LNCaP clone FGC (cell line): ENCODE data around the gene WSCD1.

Source experiments
- DNase-seq: peaks from one replicate; pipeline ENCODE4 v3.0.0-alpha.2; 2011; ENCODE audit warnings: low read depth
- H3K4me3 ChIP-seq: 2 replicates; pipeline ENCODE4 v1.5.1; 2011; ENCODE audit warnings: mild to moderate bottlenecking, low read depth, low read length, control low read depth
- TF ChIP-seq, protein P1 (sequence below): IDR thresholded peaks from 2 replicates; pipeline ENCODE4 v1.5.1; 2012; ENCODE audit warnings: mild to moderate bottlenecking; ENCODE audit not compliant: control insufficient read depth, insufficient read depth; ENCODE audit errors: extremely low read depth

Gene WSCD1

DNA sequence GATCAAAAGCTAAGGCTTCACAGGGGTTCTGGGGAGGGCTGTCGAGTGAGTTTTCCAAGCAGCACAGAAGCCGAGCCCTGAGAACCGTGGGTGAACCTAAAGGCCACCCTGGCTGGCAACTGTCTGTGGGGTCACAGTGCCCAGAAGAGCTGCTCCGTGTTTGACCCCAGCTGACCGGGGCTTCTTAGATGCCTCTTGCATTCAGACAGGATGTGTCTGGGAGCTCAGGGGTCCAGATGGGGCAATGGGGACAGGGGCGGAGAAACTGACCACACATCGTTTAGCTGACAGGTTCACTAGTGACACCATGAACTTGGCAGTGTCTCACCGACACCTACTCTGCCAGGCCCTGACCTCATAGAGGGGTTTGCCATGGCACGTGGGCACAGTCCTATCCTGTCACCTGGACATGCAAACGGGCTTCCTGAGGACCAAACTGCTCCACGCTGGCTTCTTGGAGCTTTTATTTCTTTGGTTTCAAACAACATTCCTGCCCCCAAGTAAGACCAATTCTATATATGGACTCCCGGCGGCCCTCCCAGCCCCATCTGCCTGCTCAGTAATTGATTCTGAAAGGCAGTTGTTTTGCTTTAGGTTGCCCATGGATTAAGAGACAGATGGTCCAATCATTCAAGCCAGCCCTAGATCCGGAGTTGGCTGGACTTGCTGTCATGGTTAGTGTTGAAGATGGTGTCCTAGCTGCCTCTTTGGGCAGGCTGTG, 22.2 kb downstream of the WSCD1 start:
- TF ChIP-seq, protein P1, sequence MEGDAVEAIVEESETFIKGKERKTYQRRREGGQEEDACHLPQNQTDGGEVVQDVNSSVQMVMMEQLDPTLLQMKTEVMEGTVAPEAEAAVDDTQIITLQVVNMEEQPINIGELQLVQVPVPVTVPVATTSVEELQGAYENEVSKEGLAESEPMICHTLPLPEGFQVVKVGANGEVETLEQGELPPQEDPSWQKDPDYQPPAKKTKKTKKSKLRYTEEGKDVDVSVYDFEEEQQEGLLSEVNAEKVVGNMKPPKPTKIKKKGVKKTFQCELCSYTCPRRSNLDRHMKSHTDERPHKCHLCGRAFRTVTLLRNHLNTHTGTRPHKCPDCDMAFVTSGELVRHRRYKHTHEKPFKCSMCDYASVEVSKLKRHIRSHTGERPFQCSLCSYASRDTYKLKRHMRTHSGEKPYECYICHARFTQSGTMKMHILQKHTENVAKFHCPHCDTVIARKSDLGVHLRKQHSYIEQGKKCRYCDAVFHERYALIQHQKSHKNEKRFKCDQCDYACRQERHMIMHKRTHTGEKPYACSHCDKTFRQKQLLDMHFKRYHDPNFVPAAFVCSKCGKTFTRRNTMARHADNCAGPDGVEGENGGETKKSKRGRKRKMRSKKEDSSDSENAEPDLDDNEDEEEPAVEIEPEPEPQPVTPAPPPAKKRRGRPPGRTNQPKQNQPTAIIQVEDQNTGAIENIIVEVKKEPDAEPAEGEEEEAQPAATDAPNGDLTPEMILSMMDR = no peak
- no peak overlapping the region for H3K4me3 ChIP-seq
- no peak for DNase-seq

DNA sequence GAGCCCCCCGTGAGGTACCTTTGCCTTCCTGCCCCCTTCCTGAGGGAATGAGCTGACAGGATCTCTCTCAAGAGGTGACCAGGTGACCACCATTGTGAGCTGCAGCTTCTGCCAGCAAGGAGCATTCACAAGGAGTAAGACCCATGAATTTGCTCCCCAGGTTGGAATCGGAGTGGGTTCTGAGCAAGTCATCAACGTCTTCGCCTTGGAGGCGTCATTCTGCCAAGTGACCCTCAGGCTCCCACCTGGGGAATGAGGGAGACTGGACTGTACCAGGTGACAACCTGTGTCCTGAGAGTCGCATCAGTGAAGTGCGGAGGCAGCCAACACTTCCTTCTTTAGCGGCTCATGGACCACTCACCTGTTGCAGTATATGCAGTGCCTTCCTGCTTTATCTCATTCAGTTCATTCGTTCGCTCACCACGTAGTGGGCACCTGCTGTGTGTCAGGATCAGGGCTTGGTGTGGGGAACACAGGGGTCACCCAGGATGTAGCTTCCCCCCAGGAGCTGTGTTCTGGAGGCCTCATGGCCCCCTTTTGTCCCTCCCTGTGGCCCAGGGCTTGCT, 22.8 kb downstream of the WSCD1 start:
- H3K4me3 ChIP-seq = no peak overlapping the region
- TF ChIP-seq, protein P1 = no peak
- DNase-seq = no peak

DNA sequence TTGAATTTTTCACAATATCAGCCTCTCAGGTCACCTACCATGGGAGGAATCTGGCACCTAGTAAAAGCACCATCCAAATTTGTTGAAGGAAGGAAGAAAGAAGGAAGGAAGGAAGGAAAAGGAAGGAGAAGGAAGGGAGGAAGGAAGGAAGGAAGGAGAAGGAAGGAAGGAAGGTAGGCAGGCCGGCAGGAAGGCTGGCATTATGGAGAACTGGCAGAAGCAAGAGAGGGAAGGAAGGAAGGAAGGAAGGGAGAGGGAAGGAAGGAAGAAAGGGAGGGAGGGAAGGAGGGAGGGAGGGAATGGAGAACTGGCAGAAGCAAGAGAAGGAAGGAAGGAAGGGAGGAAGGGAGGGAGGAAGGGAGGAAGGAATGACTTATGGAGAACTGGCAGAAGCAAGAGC, 24.3 kb downstream of the WSCD1 start:
- no peak overlapping the region for H3K4me3 ChIP-seq
- TF ChIP-seq, protein P1 = no peak
- no peak for DNase-seq

DNA sequence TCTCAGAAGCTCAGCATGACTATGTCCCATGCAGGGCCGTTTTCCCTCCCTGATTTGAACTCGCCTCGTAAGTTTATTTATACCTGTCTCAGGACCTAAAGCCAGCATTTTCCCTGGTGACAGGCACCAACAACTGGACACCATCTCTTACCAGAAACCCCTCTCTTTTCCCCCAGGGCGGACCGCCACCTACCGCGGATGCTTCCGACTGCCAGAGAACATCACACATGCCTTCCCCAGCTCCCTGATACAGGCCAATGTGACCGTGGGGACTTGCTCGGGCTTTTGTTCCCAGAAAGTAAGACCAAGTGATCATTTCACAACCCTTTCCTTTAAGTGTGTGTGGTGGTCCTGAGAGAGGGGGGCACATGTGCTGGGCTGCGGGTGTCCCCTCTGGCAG, 24.7 kb downstream of the WSCD1 start:
- TF ChIP-seq, protein P1 = no peak
- no peak overlapping the region for H3K4me3 ChIP-seq
- DNase-seq = no peak

DNA sequence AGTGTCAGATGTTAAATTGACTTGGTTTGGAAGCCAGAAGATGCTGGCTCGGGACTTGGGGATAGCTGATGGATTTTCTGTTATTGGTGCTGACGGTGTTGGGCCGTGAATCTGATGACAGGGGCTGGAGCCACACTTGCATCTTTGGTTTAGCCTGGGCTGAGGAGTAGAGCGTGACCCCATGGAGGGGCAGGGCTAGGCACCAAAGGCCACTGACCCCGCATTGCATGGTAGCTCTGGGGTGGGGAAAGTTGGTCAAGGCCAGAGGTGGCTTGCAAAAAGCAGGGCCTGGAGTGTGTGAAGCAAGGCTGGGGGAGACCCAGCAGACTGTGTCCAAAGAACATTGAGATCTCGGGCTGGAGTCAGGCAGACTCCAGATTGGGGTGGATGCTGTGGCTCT, 25.3 kb downstream of the WSCD1 start:
- H3K4me3 ChIP-seq = no peak overlapping the region
- TF ChIP-seq, protein P1 = no peak
- DNase-seq = no peak

DNA sequence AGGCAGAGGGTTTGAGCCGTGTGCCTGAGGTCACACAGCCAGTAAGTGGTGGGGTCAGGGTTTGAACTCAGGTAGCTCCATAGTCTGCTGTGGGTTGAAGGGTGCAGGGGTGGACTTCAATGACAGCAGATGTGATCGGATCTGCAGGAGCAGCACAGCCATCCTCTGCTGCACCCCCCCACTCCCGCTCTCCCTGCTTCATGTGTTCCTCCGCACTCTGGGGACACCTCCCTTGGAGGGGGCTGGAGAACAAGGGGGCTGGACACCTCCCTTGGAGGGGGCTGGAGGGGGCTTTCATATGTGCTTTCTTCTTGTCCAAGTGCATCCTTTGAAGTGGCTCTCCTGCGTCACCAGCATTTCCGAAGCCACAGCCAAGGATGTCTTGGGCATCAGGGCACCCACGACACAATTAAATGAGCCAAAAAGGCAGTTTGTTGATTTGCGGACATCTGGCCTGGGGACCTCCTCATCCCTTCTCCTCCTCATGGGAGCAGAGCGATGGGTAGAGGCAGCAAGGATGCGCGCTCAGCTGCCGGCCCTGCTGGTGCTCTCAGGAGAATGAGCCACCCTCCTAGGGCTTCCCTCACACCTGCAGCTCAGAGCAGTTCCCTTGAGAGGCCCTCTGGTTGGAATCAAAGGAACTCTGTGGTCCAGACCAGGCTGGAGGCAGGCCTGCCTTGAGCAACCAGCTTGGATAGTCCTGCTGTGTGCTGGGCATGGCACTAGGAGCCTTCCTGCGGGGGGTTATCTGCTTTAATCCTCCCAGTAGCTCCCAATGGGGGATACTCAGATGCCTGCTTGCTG, 26.2 kb downstream of the WSCD1 start:
- TF ChIP-seq, protein P1 = no peak
- H3K4me3 ChIP-seq = no peak overlapping the region

DNA sequence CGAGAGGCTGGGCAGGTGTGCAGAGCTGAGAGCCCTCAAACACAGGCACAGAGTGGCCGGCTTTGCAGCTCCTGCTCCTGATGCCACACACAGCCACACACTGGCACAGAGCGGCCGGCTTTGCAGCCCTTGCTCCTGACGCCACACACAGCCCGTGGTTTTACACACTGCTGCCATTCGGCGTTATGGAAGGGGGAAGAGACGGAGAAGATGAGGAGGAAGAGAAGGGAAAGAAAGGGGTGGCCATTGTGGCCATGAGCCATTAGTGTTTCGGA, 26.8 kb downstream of the WSCD1 start:
- H3K4me3 ChIP-seq = no peak overlapping the region
- no peak for DNase-seq
- TF ChIP-seq, protein P1 = no peak

More for the DNA sequence above, 26.2 kb downstream of the WSCD1 start:
- no peak for DNase-seq
